Hepatocyte (in vitro differentiated cells): ENCODE measurements around the gene SLC22A12. TPM values are rescaled to one million over a fixed set of nuclear protein-coding genes. Genes with fewer than 3 reads are reported as not detected.

ENCODE experiments used
- DNase-seq: peaks from one replicate; pipeline ENCODE4 v3.0.0-alpha.2; 2016; ENCODE audit warnings: low spot score
- H2AFZ ChIP-seq: fragments of 200-600 bp; sonication (generic); 2 replicates; pipeline ENCODE4 v1.6.0; 2016; ENCODE audit warnings: antibody characterized with exemption, mild to moderate bottlenecking
- H3K27ac ChIP-seq: fragments of 200-600 bp; sonication (generic); 2 replicates; pipeline ENCODE4 v1.5.1; 2016; ENCODE audit warnings: mild to moderate bottlenecking
- H3K27me3 ChIP-seq: fragments of 200-600 bp; sonication (generic); 2 replicates; pipeline ENCODE4 v1.6.1; 2016
- H3K36me3 ChIP-seq: fragments of 200-600 bp; sonication (generic); replicated peaks from 2 replicates; pipeline ENCODE4 v1.5.1; 2016; ENCODE audit warnings: low read depth; ENCODE audit not compliant: insufficient read depth
- H3K4me1 ChIP-seq: fragments of 200-600 bp; sonication (generic); 2 replicates; pipeline ENCODE4 v1.5.1; 2016; ENCODE audit warnings: mild to moderate bottlenecking, moderate library complexity; ENCODE audit not compliant: insufficient read depth
- H3K4me2 ChIP-seq: fragments of 200-600 bp; sonication (generic); 2 replicates; pipeline ENCODE4 v1.6.0; 2016
- H3K4me3 ChIP-seq: fragments of 200-600 bp; sonication (generic); 2 replicates; pipeline ENCODE4 v1.5.1; 2016; ENCODE audit warnings: mild to moderate bottlenecking
- H3K79me2 ChIP-seq: fragments of 200-600 bp; sonication (generic); 2 replicates; pipeline ENCODE4 v1.6.0; 2017; ENCODE audit warnings: mild to moderate bottlenecking
- H3K9me2 ChIP-seq: fragments of 200-600 bp; sonication (generic); replicated peaks from 2 replicates; pipeline ENCODE4 v1.6.0; 2017; ENCODE audit warnings: mild to moderate bottlenecking; ENCODE audit not compliant: insufficient read depth
- H3K9me3 ChIP-seq: fragments of 200-600 bp; sonication (generic); 2 replicates; pipeline ENCODE4 v1.5.1; 2016; ENCODE audit warnings: low read depth, mild to moderate bottlenecking
- H4K20me1 ChIP-seq: fragments of 200-600 bp; sonication (generic); 2 replicates; pipeline ENCODE4 v1.6.0; 2016; ENCODE audit warnings: mild to moderate bottlenecking; ENCODE audit not compliant: insufficient read depth, poor library complexity, severe bottlenecking
- EZH2 ChIP-seq: fragments of 200-600 bp; sonication (generic); IDR thresholded peaks from 2 replicates; pipeline ENCODE4 v1.6.1; 2016; ENCODE audit warnings: antibody characterized with exemption, mild to moderate bottlenecking, borderline replicate concordance
- WGBS: methylation state at CpG from one replicate; pipeline ENCODE4 v1.1.6; 2016; ENCODE audit warnings: low lambda C conversion rate; ENCODE audit errors: missing lambda C conversion rate; 5-methylcytosine and 5-hydroxymethylcytosine counted together
- polyA plus RNA-seq: library from polyadenylated mRNA; unstranded; fragments of >200 nt; fragmentation: Nextera tagmentation; extraction: Ambion mirVana; gene quantifications from 2 replicates; pipeline ENCODE4 v1.2.1, GENCODE V29; 2016
- total RNA-seq: library from RNA; depleted of rRNA; stranded (reverse); fragments of >200 nt; gene quantifications from 2 replicates; pipeline ENCODE4 v1.2.3, GENCODE V29; 2014
- TF ChIP-seq, protein P1 (sequence below): fragments of 200-600 bp; sonication (generic); IDR thresholded peaks from 2 replicates; pipeline ENCODE4 v1.5.1; 2016; ENCODE audit warnings: antibody characterized with exemption, mild to moderate bottlenecking; ENCODE audit not compliant: poor library complexity

The SLC22A12 gene
- total and polyA plus RNA-seq, 2 experiments from 2014 or later: 0.11 TPM; not detected in 1

DNA sequence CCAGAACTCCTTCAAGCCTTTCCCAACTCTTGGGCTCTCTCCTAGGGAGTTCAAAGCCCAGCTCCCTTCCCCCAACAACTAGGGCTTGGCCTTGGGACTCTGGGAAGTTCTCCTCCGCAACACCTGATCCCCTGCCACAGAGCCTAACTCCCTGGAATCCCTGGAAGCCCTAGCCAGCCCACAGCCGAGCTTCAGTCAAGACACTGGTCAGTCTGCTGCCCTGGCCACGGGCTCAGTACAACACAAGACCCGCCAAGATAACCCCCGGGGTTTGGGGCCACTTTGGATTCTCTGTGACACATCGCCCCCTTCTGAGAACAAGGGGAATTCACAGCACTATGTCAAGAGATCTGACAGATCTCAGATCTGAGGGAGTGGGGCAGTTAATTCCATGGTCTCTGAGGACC is 58.3 kb downstream of the SLC22A12 start:
- no peak overlapping the region for H3K4me3 ChIP-seq
- no peaks in the 10 kb centered on the region for H3K79me2 ChIP-seq
- H3K9me2 ChIP-seq: no peaks in the 10 kb centered on the region
- no peaks in the 10 kb centered on the region for H3K9me3 ChIP-seq
- peaks cover 25% of the 10 kb centered on the region for H3K27me3 ChIP-seq
- H2AFZ ChIP-seq: no peak overlapping the region
- TF ChIP-seq, protein P1, sequence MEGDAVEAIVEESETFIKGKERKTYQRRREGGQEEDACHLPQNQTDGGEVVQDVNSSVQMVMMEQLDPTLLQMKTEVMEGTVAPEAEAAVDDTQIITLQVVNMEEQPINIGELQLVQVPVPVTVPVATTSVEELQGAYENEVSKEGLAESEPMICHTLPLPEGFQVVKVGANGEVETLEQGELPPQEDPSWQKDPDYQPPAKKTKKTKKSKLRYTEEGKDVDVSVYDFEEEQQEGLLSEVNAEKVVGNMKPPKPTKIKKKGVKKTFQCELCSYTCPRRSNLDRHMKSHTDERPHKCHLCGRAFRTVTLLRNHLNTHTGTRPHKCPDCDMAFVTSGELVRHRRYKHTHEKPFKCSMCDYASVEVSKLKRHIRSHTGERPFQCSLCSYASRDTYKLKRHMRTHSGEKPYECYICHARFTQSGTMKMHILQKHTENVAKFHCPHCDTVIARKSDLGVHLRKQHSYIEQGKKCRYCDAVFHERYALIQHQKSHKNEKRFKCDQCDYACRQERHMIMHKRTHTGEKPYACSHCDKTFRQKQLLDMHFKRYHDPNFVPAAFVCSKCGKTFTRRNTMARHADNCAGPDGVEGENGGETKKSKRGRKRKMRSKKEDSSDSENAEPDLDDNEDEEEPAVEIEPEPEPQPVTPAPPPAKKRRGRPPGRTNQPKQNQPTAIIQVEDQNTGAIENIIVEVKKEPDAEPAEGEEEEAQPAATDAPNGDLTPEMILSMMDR: peak; percentile 60
- no peak for TF ChIP-seq EZH2
- H3K36me3 ChIP-seq: no peaks in the 10 kb centered on the region
- DNase-seq: peak; percentile 34
- H4K20me1 ChIP-seq: no peaks in the 10 kb centered on the region
- H3K4me1 ChIP-seq: peaks cover 7% of the 10 kb centered on the region
- H3K27ac ChIP-seq: no peak overlapping the region
- H3K4me2 ChIP-seq: no peak overlapping the region
- 23% methylated on average over 6 of the region's 6 CpGs for WGBS

DNA sequence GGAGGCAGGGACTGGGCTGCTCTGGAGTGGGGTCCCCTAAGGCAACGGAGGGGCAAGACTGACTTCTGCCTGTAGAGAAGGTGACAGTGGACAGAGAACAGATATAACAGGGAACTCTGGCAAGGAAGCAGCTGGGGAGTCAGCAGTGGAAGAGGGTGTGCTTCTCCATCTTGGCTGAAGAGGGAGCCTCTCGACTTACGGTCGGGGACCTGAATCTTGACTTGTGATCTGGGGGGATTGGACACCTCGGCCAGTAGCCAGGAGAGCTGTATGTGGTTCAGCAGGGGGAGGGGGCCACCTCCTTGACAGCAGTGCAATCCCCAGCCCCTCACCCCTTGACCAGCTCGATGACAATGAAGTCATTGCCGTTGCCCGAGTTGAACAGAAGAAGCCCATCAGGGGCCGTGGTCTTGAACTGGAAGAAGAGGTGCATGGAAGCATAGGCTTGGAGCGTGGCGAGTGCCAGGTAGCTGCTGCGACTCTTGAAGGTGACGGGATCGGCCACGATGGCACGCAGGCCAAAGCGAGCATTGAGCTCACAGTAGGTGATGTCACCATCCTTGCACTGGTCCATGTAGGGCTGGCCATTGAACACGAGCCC is 60.0 kb downstream of the SLC22A12 start:
- Histone ChIP-seq H3K9me2 (no peaks in the 10 kb centered on the region), H3K36me3 (no peaks in the 10 kb centered on the region), H3K79me2 (no peaks in the 10 kb centered on the region), H3K4me3 (no peak overlapping the region), H4K20me1 (no peaks in the 10 kb centered on the region), H3K9me3 (no peaks in the 10 kb centered on the region), H3K4me1 (peaks cover 7% of the 10 kb centered on the region), H3K27ac (no peak overlapping the region), H3K27me3 (peaks cover 8% of the 10 kb centered on the region), H3K4me2 (no peak overlapping the region), H2AFZ (no peak overlapping the region)
- TF ChIP-seq, protein P1: peak; percentile 38
- TF ChIP-seq EZH2: no peak
- WGBS: 63% methylated on average over 18 of the region's 18 CpGs
- peak; percentile 53 for DNase-seq

Other genes with a start within 250 kb of the SLC22A12 start
- 31.3 and 35.9 TPM in 2 replicates for gene RPS6KA4, start 232.1 kb upstream of the SLC22A12 start, total RNA-seq
- 44.0 and 44.8 TPM in 2 replicates for gene RPS6KA4, start 232.1 kb upstream of the SLC22A12 start, polyA plus RNA-seq
- gene SLC22A11, start 35.3 kb upstream of the SLC22A12 start, total RNA-seq: 0.10 TPM in 1 of 2 replicates, not detected in the other
- 0.59 and 1.1 TPM in 2 replicates for gene SLC22A11, start 35.3 kb upstream of the SLC22A12 start, polyA plus RNA-seq
- 0.28 and 0.83 TPM in 2 replicates for gene NRXN2, start 132.0 kb downstream of the SLC22A12 start, total RNA-seq
- gene NRXN2, start 132.0 kb downstream of the SLC22A12 start, polyA plus RNA-seq: 1.7 and 2.8 TPM in 2 replicates
- gene RASGRP2, start 152.9 kb downstream of the SLC22A12 start, total RNA-seq: 0.24 and 3.2 TPM in 2 replicates
- 0.10 and 3.6 TPM in 2 replicates for gene RASGRP2, start 152.9 kb downstream of the SLC22A12 start, polyA plus RNA-seq
- gene PYGM, start 168.8 kb downstream of the SLC22A12 start, total RNA-seq: 1.9 and 2.0 TPM in 2 replicates
- gene PYGM, start 168.8 kb downstream of the SLC22A12 start, polyA plus RNA-seq: 4.0 and 5.7 TPM in 2 replicates
- 126 and 163 TPM in 2 replicates for gene SF1, start 187.3 kb downstream of the SLC22A12 start, total RNA-seq
- gene SF1, start 187.3 kb downstream of the SLC22A12 start, polyA plus RNA-seq: 138 and 157 TPM in 2 replicates
- 7.8 and 23.5 TPM in 2 replicates for gene MAP4K2, start 212.0 kb downstream of the SLC22A12 start, total RNA-seq
- 9.0 and 13.2 TPM in 2 replicates for gene MAP4K2, start 212.0 kb downstream of the SLC22A12 start, polyA plus RNA-seq
- gene MEN1, start 219.3 kb downstream of the SLC22A12 start, total RNA-seq: 14.1 and 18.6 TPM in 2 replicates
- gene MEN1, start 219.3 kb downstream of the SLC22A12 start, polyA plus RNA-seq: 49.1 and 49.9 TPM in 2 replicates